HEK293T (cell line): ENCODE measurements around the gene TXN2.

Experiments used
- BHLHE40 ChIP-seq: fragments of 450-650 bp; IDR thresholded peaks from 2 replicates; pipeline ENCODE4 v1.6.1; 2016; ENCODE audit warnings: mild to moderate bottlenecking, moderate library complexity, borderline replicate concordance
- CTBP1 ChIP-seq: fragments of 450-650 bp; IDR thresholded peaks from 2 replicates; pipeline ENCODE4 v1.6.1; 2016; ENCODE audit warnings: borderline replicate concordance
- L3MBTL2 ChIP-seq: fragments of 450-650 bp; conservative IDR thresholded peaks from 2 replicates; pipeline ENCODE4 v1.6.1; 2016; ENCODE audit warnings: mild to moderate bottlenecking
- SP1 ChIP-seq: fragments of 450-650 bp; IDR thresholded peaks from 2 replicates; pipeline ENCODE4 v1.6.1; 2017

DNA sequence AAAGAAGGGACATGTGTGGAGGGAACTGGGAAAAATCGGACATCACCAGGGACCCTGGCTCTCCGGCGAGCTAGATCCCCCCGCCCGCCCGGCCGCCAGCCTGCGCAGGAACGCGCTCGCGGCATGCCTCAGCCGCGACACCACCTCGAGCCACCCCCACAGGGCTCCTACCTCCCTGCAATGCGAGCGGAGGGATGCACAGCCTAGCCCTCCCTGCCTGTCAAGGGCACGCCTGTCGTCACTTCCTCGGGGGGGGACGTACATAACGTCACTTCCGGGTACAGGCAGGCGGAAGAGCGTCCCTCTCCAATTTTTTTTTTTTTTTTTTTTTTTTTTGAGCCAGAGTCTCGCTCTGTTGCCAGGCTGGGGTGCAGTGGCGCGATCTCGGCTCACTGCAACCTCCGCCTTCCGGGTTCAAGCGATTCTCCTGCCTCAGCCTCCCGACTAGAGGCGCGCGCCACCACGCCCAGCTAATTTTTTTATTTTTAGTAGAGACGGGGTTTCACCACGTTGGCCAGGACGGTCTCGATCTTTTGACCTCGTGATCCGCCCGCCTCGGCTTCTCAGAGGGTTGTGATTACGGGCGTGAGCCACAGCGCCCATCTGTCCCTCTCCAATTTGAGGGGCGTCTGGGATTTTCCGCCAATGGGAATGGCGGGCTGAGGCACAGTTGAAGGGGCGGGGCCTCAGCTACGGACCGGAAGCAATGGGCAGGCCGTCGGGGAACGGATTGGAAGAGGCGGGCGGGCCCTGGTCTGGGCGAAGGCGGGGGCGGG, at the start of gene TXN2:
- TF ChIP-seq SP1, result no peak
- no peak for TF ChIP-seq BHLHE40
- peak; percentile 71; the same call in 1 of the 2 replicates for TF ChIP-seq L3MBTL2
- TF ChIP-seq CTBP1, result no peak
